Pancreas (tissue), 10 donors: ENCODE data around the gene PAPPA2. TPM values are rescaled to one million over a fixed set of nuclear protein-coding genes. Genes with fewer than 3 reads are reported as not detected.

Experiments
- ATAC-seq, 4 donors: fragments of 200-7000 bp; cut with Tn5 transposase; one replicate each; pipeline versions ENCODE4 v1.8.0 to v1.9.1; 2020; ENCODE audit warnings: mild to moderate bottlenecking in 4 of 4, moderate library complexity in 4 of 4
- DNase-seq, 6 donors: peaks; one replicate each; pipeline ENCODE4 v3.0.0-alpha.2; 2020
- FAIRE-seq: peaks from 2 replicates; lab custom pipeline; 2012; peaks lifted over from hg19 to GRCh38; lab: Jason Lieb, UNC
- H3K27ac ChIP-seq, 4 donors: fragments of 200-600 bp; sonication (generic); 1 replicate in 3 of 4; 2 replicates in 1 of 4; pipeline versions ENCODE4 v1.5.0 to v1.8.0; 2020
- H3K27me3 ChIP-seq, 4 donors: fragments of 200-600 bp; one replicate each; pipeline ENCODE4 v1.8.0; 2021
- H3K36me3 ChIP-seq, 3 donors: fragments of 200-600 bp; sonication (generic) in 1 of 3; one replicate each; pipeline versions ENCODE4 v1.5.0 to v1.8.0; 2020 to 2021
- H3K4me1 ChIP-seq, 3 donors: fragments of 200-600 bp; one replicate each; pipeline ENCODE4 v1.8.0; 2021
- H3K4me3 ChIP-seq, 4 donors: fragments of 200-600 bp; sonication (generic) in 2 of 4; one replicate each; pipeline versions ENCODE4 v1.5.0 to v1.8.0; 2020 to 2021
- H3K9me3 ChIP-seq, 4 donors: fragments of 200-600 bp; one replicate each; pipeline ENCODE4 v1.8.0; 2021
- CTCF ChIP-seq, 4 donors: fragments of 200-600 bp; sonication (generic) in 3 of 4; IDR thresholded peaks; one replicate each; pipeline versions ENCODE4 v1.5.0 to v1.8.0; 2021; ENCODE audit warnings: antibody characterized with exemption in 4 of 4
- WGBS, 2 donors: extraction: QIAGEN DNeasy Blood & Tissue Kit; methylation state at CpG; one replicate each; pipeline ENCODE4 v1.1.7; 2013; 5-methylcytosine and 5-hydroxymethylcytosine counted together
- intact Hi-C, 3 donors: fragments of 100-400 bp; cut with DNase I; formaldehyde crosslinking; loops; one replicate each; pipeline versions ENCODE4 v1.11.1 to v1.14.2; 2022
- polyA plus RNA-seq, 2 donors: library from polyadenylated mRNA; stranded (reverse); fragments of 200-250 nt; gene quantifications; one replicate each; pipeline ENCODE4 v1.2.3, GENCODE V29; 2013
- total RNA-seq, 6 donors: library from RNA; stranded (reverse); fragmentation: NEBNext Ultra II Directional in 4 of 6; extraction: Animal tissue kit (Norgen Biotek cat#: 25700) in 4 of 6; gene quantifications; one replicate each; pipeline versions ENCODE4 v1.2.1 to v1.2.4, GENCODE V29; 2021 to 2023
- donor health status: healthy with polysubstance abuse.
- donor health status: DM: no; HTN: no; CAD: no; lungs with moderate emphysema.
- donor health status: DM: no; HTN: no; CAD: no.
- donor health status: control.
- donor health status: control.
- donor health status: Bipolar disorder and iron deficiency.
- donor health status: DM: yes; HTN: yes; CAD: no.
- donor health status: DM: no; HTN: no; CAD: no.
- donor health status: DM: no; HTN: no; CAD: no.
- donor health status: DM: yes; HTN: yes; CAD: no.

PAPPA2 gene
- total and polyA plus RNA-seq, 8 donors, result 0.51 to 6.9 (median 2.0) TPM

GRCh38 chr1:176541663-176542062, 78.7 kb downstream of the PAPPA2 start:
- Histone ChIP-seq H3K4me3 (no peak overlapping the region), H3K9me3 (no peaks in the 10 kb centered on the region), H3K36me3 (no peaks in the 10 kb centered on the region), H3K27ac (no peak overlapping the region), H3K4me1 (no peaks in the 10 kb centered on the region), H3K27me3 (no peaks in the 10 kb centered on the region)
- FAIRE-seq (no peak), DNase-seq (no peak), ATAC-seq (no peak)
- WGBS, 2 donors, result 43 to 47% methylated on average over 3 of the region's 3 CpGs
- intact Hi-C loops, result no loop called here
- no peak for TF ChIP-seq CTCF (IDR thresholded peaks at IDR 0.05)

- no peak for DNase-seq
- no peaks in the 10 kb centered on the region for H3K9me3 ChIP-seq
- H3K36me3 ChIP-seq, result no peaks in the 10 kb centered on the region
- H3K27ac ChIP-seq, result no peak overlapping the region
- no peaks in the 10 kb centered on the region for H3K4me1 ChIP-seq
- no peak for TF ChIP-seq CTCF (IDR thresholded peaks at IDR 0.05)
- H3K27me3 ChIP-seq, result no peaks in the 10 kb centered on the region
- no peak for ATAC-seq
- H3K4me3 ChIP-seq, result no peak overlapping the region
- no peak for FAIRE-seq
- intact Hi-C loops, result no loop called here
- WGBS, 2 donors, result 55 to 57% methylated on average over 2 of the region's 2 CpGs
These were observed 79.4 kb downstream of the PAPPA2 start for GRCh38 chr1:176542352-176542751.

- TF ChIP-seq CTCF (IDR thresholded peaks at IDR 0.05), result no peak
- Histone ChIP-seq H3K27me3 (no peaks in the 10 kb centered on the region), H3K36me3 (no peaks in the 10 kb centered on the region), H3K9me3 (no peaks in the 10 kb centered on the region), H3K27ac (no peak overlapping the region), H3K4me1 (no peaks in the 10 kb centered on the region), H3K4me3 (no peak overlapping the region)
- ATAC-seq, result no peak
- WGBS, 2 donors, result 67 to 77% methylated on average over 2 of the region's 2 CpGs
- DNase-seq, result no peak
- intact Hi-C loops, result no loop called here
- FAIRE-seq, result no peak
These were observed 80.6 kb downstream of the PAPPA2 start for GRCh38 chr1:176543360-176544129.

DNA sequence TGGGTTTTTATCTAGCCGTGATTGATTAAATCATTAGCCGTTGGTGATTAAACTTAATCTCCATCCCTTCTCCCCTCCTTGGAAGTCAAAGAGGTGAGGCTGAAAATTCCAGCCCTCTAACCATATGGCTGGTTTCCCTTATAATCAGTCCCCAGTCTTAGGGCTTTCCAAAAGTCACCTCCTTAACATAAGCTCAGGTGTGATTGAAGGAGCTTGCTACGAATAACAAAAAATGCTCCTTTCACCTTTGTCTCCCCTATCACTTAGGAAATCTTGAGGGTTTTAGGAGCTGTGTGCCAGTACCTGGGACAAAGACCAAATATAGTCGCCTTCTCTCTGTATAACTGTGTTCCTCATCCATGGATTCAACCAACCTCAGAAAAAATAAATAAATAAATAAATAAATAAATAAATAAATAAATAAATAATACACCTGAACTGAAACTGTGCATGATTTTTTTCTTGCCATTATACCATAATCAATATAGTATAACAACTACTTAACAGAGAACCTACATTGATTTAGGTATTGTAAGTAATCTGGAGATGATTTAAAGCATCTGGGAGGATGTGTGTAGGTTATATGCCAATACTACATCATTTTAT, 82.2 kb downstream of the PAPPA2 start:
- Histone ChIP-seq H3K9me3 (no peaks in the 10 kb centered on the region), H3K4me1 (no peaks in the 10 kb centered on the region), H3K27me3 (no peaks in the 10 kb centered on the region), H3K4me3 (no peak overlapping the region), H3K27ac (no peak overlapping the region), H3K36me3 (no peaks in the 10 kb centered on the region)
- no peak for ATAC-seq
- no peak for DNase-seq
- 70 to 79% methylated on average over 4 of the region's 4 CpGs for WGBS, 2 donors
- TF ChIP-seq CTCF (IDR thresholded peaks at IDR 0.05), result no peak
- FAIRE-seq, result no peak
- intact Hi-C loops, result no loop called here

DNA sequence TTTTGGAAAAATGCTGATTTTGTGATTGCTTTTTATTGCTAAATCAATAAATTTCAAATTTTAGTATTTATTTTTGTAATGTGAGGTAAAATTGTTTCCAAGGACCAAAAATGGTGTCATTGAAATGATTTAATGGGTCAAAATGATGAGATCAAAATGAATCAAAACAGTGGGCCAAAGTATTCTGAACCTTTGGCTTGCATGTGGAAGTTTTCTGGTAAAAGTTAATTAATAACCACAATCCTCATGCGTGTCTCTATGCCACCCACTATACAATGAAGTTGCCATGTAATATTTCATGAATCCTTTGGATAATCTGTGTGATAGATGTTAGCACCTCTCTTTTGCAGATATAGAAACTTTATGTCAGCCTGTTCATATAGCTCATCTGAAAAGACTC, 83.8 kb downstream of the PAPPA2 start:
- no peak for TF ChIP-seq CTCF (IDR thresholded peaks at IDR 0.05)
- ATAC-seq, result no peak
- WGBS, 2 donors, result 8 to 16% methylated on average over 1 of the region's 1 CpG
- intact Hi-C loops, result no loop called here
- DNase-seq, result no peak
- Histone ChIP-seq H3K27ac (no peak overlapping the region), H3K9me3 (no peaks in the 10 kb centered on the region), H3K4me3 (no peak overlapping the region), H3K4me1 (no peaks in the 10 kb centered on the region), H3K27me3 (peaks cover 0 to 4% (median 0%) of the 10 kb centered on the region in 4 donors), H3K36me3 (no peaks in the 10 kb centered on the region)
- no peak for FAIRE-seq
